Upper lobe of left lung (tissue), 6 donors: ENCODE measurements around the gene COL23A1. TPM values are rescaled to one million over a fixed set of nuclear protein-coding genes. Genes with fewer than 3 reads are reported as not detected.

Source experiments
- ATAC-seq, 2 donors: fragments of 200-7000 bp; cut with Tn5 transposase; one replicate each; pipeline ENCODE4 v1.9.1; 2022; ENCODE audit warnings: mild to moderate bottlenecking in 2 of 2, moderate library complexity in 2 of 2; ENCODE audit not compliant: low FRiP score in 2 of 2
- DNase-seq, 2 donors: peaks; one replicate each; pipeline ENCODE4 v3.0.0-alpha.2; 2019 to 2020
- H3K27ac ChIP-seq, 4 donors: fragments of 200-600 bp; sonication (generic); one replicate each; pipeline ENCODE4 v1.5.1; 2016 to 2019
- H3K27me3 ChIP-seq, 4 donors: fragments of 200-600 bp; sonication (generic); one replicate each; pipeline ENCODE4 v1.5.1; 2017 to 2019
- H3K36me3 ChIP-seq, 4 donors: fragments of 200-600 bp; sonication (generic); one replicate each; pipeline ENCODE4 v1.5.1; 2016 to 2019
- H3K4me1 ChIP-seq, 4 donors: fragments of 200-600 bp; sonication (generic); one replicate each; pipeline ENCODE4 v1.5.1; 2018 to 2019
- H3K4me3 ChIP-seq, 4 donors: fragments of 200-600 bp; sonication (generic); one replicate each; pipeline ENCODE4 v1.5.1; 2017 to 2019; ENCODE audit warnings: mild to moderate bottlenecking in 2 of 4, moderate library complexity in 1 of 4
- H3K9me3 ChIP-seq, 4 donors: fragments of 200-600 bp; sonication (generic); one replicate each; pipeline ENCODE4 v1.5.1; 2018 to 2019
- CTCF ChIP-seq, 6 experiments: fragments of 450-650 bp in 4 of 6; fragments of 200-600 bp in 2 of 6; sonication (generic) in 2 of 6; IDR thresholded peaks; one replicate each; pipeline ENCODE4 v1.5.1; 2016 to 2019; ENCODE audit warnings: antibody characterized with exemption in 6 of 6
- EP300 ChIP-seq, 4 donors: sonication (generic); formaldehyde crosslinking; IDR thresholded peaks; one replicate each; pipeline ENCODE4 v1.5.1; 2017; ENCODE audit warnings: antibody characterized with exemption in 4 of 4, control low read depth in 2 of 4
- POLR2A ChIP-seq, 4 donors: fragments of 450-650 bp; IDR thresholded peaks; one replicate each; pipeline ENCODE4 v1.5.1; 2016 to 2017; ENCODE audit warnings: antibody characterized with exemption in 4 of 4, mild to moderate bottlenecking in 2 of 4
- POLR2AphosphoS5 ChIP-seq, 2 donors: sonication (generic); formaldehyde crosslinking; IDR thresholded peaks; one replicate each; pipeline ENCODE4 v1.5.1; 2017; ENCODE audit warnings: antibody characterized with exemption in 2 of 2
- WGBS, 2 donors: methylation state at CpG; one replicate each; pipeline ENCODE4 v1.1.5; 2017 to 2018; 5-methylcytosine and 5-hydroxymethylcytosine counted together
- total RNA-seq, 6 donors: library from RNA; depleted of rRNA in 4 of 6; stranded (reverse); fragments of >200 nt in 4 of 6; gene quantifications; one replicate each; pipeline versions ENCODE4 v1.1.0 to v1.2.1, GENCODE V29; 2016 to 2021
- donor health status: DM: no; HTN: no; CAD: no; lungs with moderate emphysema.
- donor health status: DM: no; HTN: yes; CAD: no; lungs with severe emphysema.

The COL23A1 gene
- total RNA-seq, 6 donors from 2014 or later, result 0.61 to 3.1 (median 1.5) TPM

DNA sequence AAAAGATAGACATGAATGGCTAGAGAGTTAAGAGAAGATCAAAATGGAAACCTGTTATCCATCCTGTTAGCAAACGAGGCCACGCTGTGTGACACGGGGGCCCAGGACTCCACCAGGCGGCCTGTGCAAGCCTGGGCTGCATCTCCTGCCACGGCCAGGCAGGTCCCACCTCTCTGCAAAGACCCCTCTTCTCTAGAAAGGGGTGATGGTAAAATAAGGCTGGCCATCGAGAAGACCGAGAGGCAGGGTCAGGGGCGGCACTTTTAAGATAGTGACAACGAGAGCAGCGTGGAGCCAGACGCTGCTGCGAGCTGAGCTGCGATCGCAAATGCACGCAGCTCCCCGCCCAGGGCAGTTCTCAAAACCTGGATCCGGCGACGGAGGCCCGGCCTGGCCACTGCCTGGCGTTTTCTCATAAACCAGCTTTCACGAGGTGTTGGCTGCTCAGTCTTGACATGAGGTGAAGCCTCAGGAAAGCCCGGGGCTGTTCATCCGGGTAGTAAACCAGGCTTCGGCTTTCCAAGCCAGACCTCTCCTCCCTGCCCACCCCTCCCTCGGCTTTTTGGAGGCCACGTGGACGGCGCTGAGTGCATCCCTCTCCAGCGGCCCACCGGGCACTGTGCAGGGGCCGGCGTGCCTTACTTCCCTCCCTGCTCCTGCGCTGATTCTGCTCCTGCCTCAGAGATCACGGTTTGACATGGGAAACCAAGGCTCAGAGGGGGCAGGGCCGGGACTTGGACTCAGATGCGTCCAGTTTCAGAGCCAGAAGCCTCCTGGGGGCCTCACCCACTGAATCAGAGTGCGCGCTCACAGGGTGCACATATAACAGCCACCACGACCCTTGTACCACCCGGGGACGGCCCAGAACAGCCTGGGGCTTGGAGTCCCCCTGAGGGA, 206.0 kb downstream of the COL23A1 start:
- Histone ChIP-seq H3K4me3 (no peak overlapping the region), H3K4me1 (peaks cover 0 to 6% (median 3%) of the 10 kb centered on the region in 4 donors), H3K9me3 (no peaks in the 10 kb centered on the region), H3K27ac (no peak overlapping the region), H3K27me3 (no peaks in the 10 kb centered on the region), H3K36me3 (no peaks in the 10 kb centered on the region)
- TF ChIP-seq CTCF (IDR thresholded peaks at IDR 0.05), result no peak
- TF ChIP-seq EP300 (IDR thresholded peaks at IDR 0.05), result no peak
- TF ChIP-seq POLR2A (IDR thresholded peaks at IDR 0.05), result no peak
- TF ChIP-seq POLR2AphosphoS5 (IDR thresholded peaks at IDR 0.05), result no peak
- DNase-seq, result peak in 1 of 2 donors; percentile 71
- no peak for ATAC-seq
- 54 to 68% methylated on average over 18 to 42 of the region's 42 CpGs for WGBS, 2 donors

DNA sequence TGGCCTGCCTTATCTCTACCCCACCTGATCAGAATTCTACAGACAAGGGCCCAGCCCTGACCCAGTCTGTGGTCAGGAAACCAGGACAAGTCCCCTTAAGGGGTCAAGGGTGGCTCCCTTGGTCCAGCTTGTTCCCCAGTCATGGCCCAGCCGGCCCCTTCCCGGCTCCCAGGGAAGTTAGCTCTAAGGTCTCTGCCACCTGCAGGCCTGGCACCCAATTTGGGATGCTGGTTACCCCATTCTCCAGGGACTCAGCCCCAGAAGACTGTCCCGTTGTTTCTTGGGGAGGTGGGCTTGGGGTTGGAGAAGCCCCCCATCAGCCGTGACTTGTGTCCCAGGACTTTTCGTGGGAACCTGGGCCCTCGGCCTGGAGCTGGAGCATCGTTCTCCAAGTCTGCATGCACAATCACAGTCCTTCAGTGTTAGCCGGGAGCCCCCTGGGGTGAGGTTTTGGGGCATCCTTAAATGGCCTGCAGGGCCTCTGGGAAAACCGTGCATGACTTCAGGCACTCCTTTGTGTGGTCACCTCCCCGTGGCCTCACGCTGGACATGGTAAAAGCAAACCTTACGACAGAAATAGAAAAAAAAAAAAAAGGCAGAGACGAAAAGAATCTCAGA, 206.8 kb downstream of the COL23A1 start:
- TF ChIP-seq POLR2A (IDR thresholded peaks at IDR 0.05), result no peak
- TF ChIP-seq POLR2AphosphoS5 (IDR thresholded peaks at IDR 0.05), result no peak
- TF ChIP-seq EP300 (IDR thresholded peaks at IDR 0.05), result no peak
- TF ChIP-seq CTCF (IDR thresholded peaks at IDR 0.05), result no peak
- H3K4me3 ChIP-seq, result no peak overlapping the region
- ATAC-seq, result no peak
- H3K36me3 ChIP-seq, result no peaks in the 10 kb centered on the region
- H3K9me3 ChIP-seq, result no peaks in the 10 kb centered on the region
- 79 to 93% methylated on average over 9 to 13 of the region's 13 CpGs for WGBS, 2 donors
- H3K27me3 ChIP-seq, result no peaks in the 10 kb centered on the region
- no peak for DNase-seq
- no peak overlapping the region for H3K27ac ChIP-seq
- H3K4me1 ChIP-seq, result peaks cover 0 to 6% (median 3%) of the 10 kb centered on the region in 4 donors

GRCh38 chr5:178382754-178383164, 207.4 kb downstream of the COL23A1 start:
- 54 to 64% methylated on average over 7 to 8 of the region's 8 CpGs for WGBS, 2 donors
- H3K9me3 ChIP-seq, result no peaks in the 10 kb centered on the region
- ATAC-seq (no peak), DNase-seq (peak in 1 of 2 donors; percentile 46)
- H3K4me3 ChIP-seq, result no peak overlapping the region
- no peaks in the 10 kb centered on the region for H3K27me3 ChIP-seq
- H3K4me1 ChIP-seq, result peaks cover 0 to 6% (median 0%) of the 10 kb centered on the region in 4 donors
- TF ChIP-seq EP300 (IDR thresholded peaks at IDR 0.05), result no peak
- no peak for TF ChIP-seq POLR2AphosphoS5 (IDR thresholded peaks at IDR 0.05)
- TF ChIP-seq POLR2A (IDR thresholded peaks at IDR 0.05), result no peak
- TF ChIP-seq CTCF (IDR thresholded peaks at IDR 0.05), result no peak
- no peak overlapping the region for H3K27ac ChIP-seq
- H3K36me3 ChIP-seq, result no peaks in the 10 kb centered on the region

DNA sequence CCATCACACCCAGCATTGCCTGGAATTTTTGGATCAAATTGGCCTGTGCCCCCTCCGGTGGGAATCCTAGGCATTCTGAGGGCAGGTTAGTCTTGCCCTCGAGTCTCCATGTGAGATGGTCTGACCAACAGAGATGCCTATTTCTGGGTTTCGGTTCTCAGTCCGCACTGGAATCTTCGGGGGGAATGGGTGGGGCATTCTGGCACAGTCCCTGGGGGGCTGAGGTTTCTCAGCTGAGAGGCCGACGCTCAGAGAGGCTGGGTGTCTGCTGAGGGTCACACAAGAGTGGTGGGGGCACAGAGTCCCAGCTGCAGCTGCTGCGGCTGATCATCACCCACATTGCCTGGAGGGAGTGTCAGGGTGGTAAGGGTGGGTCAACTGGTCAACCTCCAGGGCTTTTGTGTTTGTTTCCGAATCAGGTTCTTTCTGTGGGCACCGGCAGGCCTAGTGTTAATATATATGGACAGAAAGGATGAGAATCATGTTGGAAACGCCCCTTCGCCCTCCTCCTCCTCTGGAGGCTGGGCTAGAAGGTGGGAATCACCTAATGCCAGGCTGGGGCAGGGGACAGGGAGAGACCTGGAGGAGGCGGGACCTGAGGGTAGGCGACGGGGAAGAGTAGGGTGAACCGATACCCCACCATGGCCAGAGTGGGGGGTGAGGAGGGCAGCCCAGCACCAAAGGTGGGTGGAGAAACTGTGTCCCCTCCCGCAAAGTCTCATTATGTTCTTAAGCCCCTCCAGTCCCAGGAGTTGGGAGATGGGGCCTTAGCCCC, 208.1 kb downstream of the COL23A1 start:
- H3K27me3 ChIP-seq, result no peaks in the 10 kb centered on the region
- DNase-seq, result no peak

DNA sequence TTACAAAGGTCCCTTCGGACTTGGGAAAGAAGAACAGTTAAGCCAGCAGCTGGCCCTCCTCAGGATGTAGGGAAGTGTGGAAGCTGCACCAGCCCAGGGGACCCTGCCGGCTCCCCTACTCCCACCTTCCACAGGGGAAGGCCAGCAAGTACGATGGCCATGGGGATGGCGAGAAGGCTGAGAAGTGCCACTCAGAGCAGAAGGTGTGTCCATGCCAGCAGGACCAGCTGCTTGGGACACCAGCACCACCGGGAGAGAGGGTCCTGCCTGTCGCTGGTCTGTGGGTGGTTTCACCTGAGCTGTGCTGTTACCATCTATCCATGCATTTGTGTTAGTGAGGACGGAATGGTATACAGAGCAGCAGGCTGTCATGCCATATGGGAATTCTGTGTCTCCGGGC, 209.0 kb downstream of the COL23A1 start:
- TF ChIP-seq POLR2AphosphoS5 (IDR thresholded peaks at IDR 0.05), result no peak
- WGBS, 2 donors, result 90 to 98% methylated on average over 4 to 8 of the region's 8 CpGs
- H3K4me1 ChIP-seq, result peaks cover 0 to 6% (median 0%) of the 10 kb centered on the region in 4 donors

More for the DNA sequence above, 208.1 kb downstream of the COL23A1 start:
- H3K4me3 ChIP-seq, result no peak overlapping the region
- H3K36me3 ChIP-seq, result no peaks in the 10 kb centered on the region
- ATAC-seq, result no peak
- 90 to 93% methylated on average over 16 to 17 of the region's 17 CpGs for WGBS, 2 donors
- H3K9me3 ChIP-seq, result no peaks in the 10 kb centered on the region
- H3K27ac ChIP-seq, result no peak overlapping the region
- peaks cover 0 to 6% (median 0%) of the 10 kb centered on the region in 4 donors for H3K4me1 ChIP-seq
- TF ChIP-seq POLR2A (IDR thresholded peaks at IDR 0.05) (no peak), POLR2AphosphoS5 (IDR thresholded peaks at IDR 0.05) (no peak)

More for the DNA sequence above, 209.0 kb downstream of the COL23A1 start:
- ATAC-seq (no peak), DNase-seq (no peak)
- Histone ChIP-seq H3K4me3 (no peak overlapping the region), H3K27ac (no peak overlapping the region), H3K27me3 (no peaks in the 10 kb centered on the region), H3K9me3 (no peaks in the 10 kb centered on the region), H3K36me3 (no peaks in the 10 kb centered on the region)
